ENCODE data around the gene GLIS1.

The GLIS1 gene

GRCh38 chr1:53731779-53732305 is 7.1 kb downstream of the GLIS1 start:
- Histone ChIP-seq H3K4me3 (ENCODE audit: low read length) (no peak overlapping the region), H3K27ac (ENCODE audit: low read length) (no peak overlapping the region), H4K20me1 (ENCODE audit: insufficient read depth, low read length) (no peaks in the 10 kb centered on the region), H3K36me3 (replicated peaks; ENCODE audit: insufficient read depth, low read length) (no peaks in the 10 kb centered on the region), H3K27me3 (replicated peaks; ENCODE audit: insufficient read depth, low read length) (no peaks in the 10 kb centered on the region), H3K9me3 (replicated peaks; ENCODE audit: insufficient read depth, low read length) (no peaks in the 10 kb centered on the region), H3K9me2 (replicated peaks; ENCODE audit: insufficient read depth, low read length) (no peaks in the 10 kb centered on the region), H3F3A (ENCODE audit: insufficient read depth, low read length) (peaks cover 26% of the 10 kb centered on the region), H3K9ac (ENCODE audit: low read length) (no peak overlapping the region), H3K4me2 (ENCODE audit: low read depth, low read length) (no peak overlapping the region), H2AFZ (ENCODE audit: low read length) (no peak overlapping the region), H3K79me2 (ENCODE audit: low read length) (peaks cover 11% of the 10 kb centered on the region), H3K4me1 (ENCODE audit: low read length) (peaks cover 29% of the 10 kb centered on the region)
- TF ChIP-seq EZH2 (optimal IDR thresholded peaks at IDR 0.05; ENCODE audit: low read depth, low read length), result no peak
- no peak for TF ChIP-seq EZH2phosphoT487 (IDR thresholded peaks at IDR 0.05; ENCODE audit: low read length)
- no peak for TF ChIP-seq CTCF (IDR thresholded peaks at IDR 0.05; ENCODE audit: low read length)
- DNase-seq, result no peak

- H3K36me3 ChIP-seq (replicated peaks; ENCODE audit: insufficient read depth, low read length), result no peaks in the 10 kb centered on the region
- no peak for DNase-seq
- TF ChIP-seq CTCF (IDR thresholded peaks at IDR 0.05; ENCODE audit: low read length) (no peak), EZH2 (optimal IDR thresholded peaks at IDR 0.05; ENCODE audit: low read depth, low read length) (no peak), EZH2phosphoT487 (IDR thresholded peaks at IDR 0.05; ENCODE audit: low read length) (no peak)
- H3K9ac ChIP-seq (ENCODE audit: low read length), result no peak overlapping the region
- H3K27me3 ChIP-seq (replicated peaks; ENCODE audit: insufficient read depth, low read length), result no peaks in the 10 kb centered on the region
- H3K4me3 ChIP-seq (ENCODE audit: low read length), result no peak overlapping the region
- no peak overlapping the region for H3K4me2 ChIP-seq (ENCODE audit: low read depth, low read length)
- no peak overlapping the region for H3K27ac ChIP-seq (ENCODE audit: low read length)
- H3K4me1 ChIP-seq (ENCODE audit: low read length), result peaks cover 25% of the 10 kb centered on the region
- H3K9me3 ChIP-seq (replicated peaks; ENCODE audit: insufficient read depth, low read length), result no peaks in the 10 kb centered on the region
- peaks cover 25% of the 10 kb centered on the region for H3F3A ChIP-seq (ENCODE audit: insufficient read depth, low read length)
- H3K9me2 ChIP-seq (replicated peaks; ENCODE audit: insufficient read depth, low read length), result no peaks in the 10 kb centered on the region
- H4K20me1 ChIP-seq (ENCODE audit: insufficient read depth, low read length), result no peaks in the 10 kb centered on the region
- peaks cover 11% of the 10 kb centered on the region for H3K79me2 ChIP-seq (ENCODE audit: low read length)
- H2AFZ ChIP-seq (ENCODE audit: low read length), result no peak overlapping the region
Observed at GRCh38 chr1:53731043-53731600, 7.8 kb downstream of the GLIS1 start.

DNA sequence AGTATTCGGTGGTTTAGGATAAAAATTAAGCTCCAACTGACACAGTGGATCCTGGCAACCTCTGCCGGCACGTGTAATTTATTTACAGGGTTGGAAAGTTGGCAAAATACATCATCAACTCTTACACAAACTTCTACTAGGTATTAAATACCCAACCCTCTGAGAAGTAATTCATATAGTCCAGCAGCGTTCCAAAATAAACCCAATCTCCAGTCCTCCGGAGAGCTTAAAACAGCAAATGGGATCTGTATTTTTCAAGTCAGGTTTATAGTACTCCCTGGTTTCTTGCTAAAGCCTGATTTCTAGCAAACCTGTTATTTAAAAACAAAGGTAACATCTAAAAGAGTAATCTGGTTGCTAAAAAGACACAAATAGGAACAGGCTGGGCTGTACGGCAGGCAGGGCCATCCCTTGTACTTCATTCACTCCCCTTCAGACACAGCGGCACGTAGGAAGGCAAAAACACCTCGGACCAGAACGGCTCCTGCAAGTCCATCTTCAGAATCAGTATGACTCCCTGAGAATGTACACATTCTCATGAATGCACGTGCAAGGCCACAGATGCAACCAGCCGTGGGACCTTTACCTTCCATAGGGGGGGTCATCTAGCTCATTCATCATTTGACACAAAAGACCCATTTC is 8.6 kb downstream of the GLIS1 start:
- Histone ChIP-seq H3K27ac (ENCODE audit: low read length) (no peak overlapping the region), H3K9me3 (replicated peaks; ENCODE audit: insufficient read depth, low read length) (no peaks in the 10 kb centered on the region), H3K36me3 (replicated peaks; ENCODE audit: insufficient read depth, low read length) (no peaks in the 10 kb centered on the region), H3K9ac (ENCODE audit: low read length) (no peak overlapping the region), H4K20me1 (ENCODE audit: insufficient read depth, low read length) (no peaks in the 10 kb centered on the region), H2AFZ (ENCODE audit: low read length) (no peak overlapping the region), H3K4me1 (ENCODE audit: low read length) (peaks cover 17% of the 10 kb centered on the region), H3K4me2 (ENCODE audit: low read depth, low read length) (no peak overlapping the region), H3K9me2 (replicated peaks; ENCODE audit: insufficient read depth, low read length) (no peaks in the 10 kb centered on the region), H3K4me3 (ENCODE audit: low read length) (no peak overlapping the region), H3K79me2 (ENCODE audit: low read length) (peaks cover 11% of the 10 kb centered on the region), H3K27me3 (replicated peaks; ENCODE audit: insufficient read depth, low read length) (no peaks in the 10 kb centered on the region), H3F3A (ENCODE audit: insufficient read depth, low read length) (peaks cover 17% of the 10 kb centered on the region)
- no peak for DNase-seq
- no peak for TF ChIP-seq EZH2phosphoT487 (IDR thresholded peaks at IDR 0.05; ENCODE audit: low read length)
- no peak for TF ChIP-seq CTCF (IDR thresholded peaks at IDR 0.05; ENCODE audit: low read length)
- TF ChIP-seq EZH2 (optimal IDR thresholded peaks at IDR 0.05; ENCODE audit: low read depth, low read length), result no peak
